PC-3 (cell line): Measurements from ENCODE around the gene SLC24A3. TPM values are rescaled to one million over a fixed set of nuclear protein-coding genes. Genes with fewer than 3 reads are reported as not detected.

Experiments used
- ATAC-seq: fragments of 200-7000 bp; cut with Tn5 transposase; 2 replicates; pipeline ENCODE4 v1.9.1; 2020; ENCODE audit warnings: mild to moderate bottlenecking, moderate library complexity
- BruUV-seq: library from RNA; stranded (reverse); fragments of 400-500 nt; replicated peaks from 2 replicates; lab custom pipeline; 2021; lab: Mats Ljungman, UMichigan
- CTCF ChIA-PET: fragments of 300-600 bp; sonication (Branson Sonifier 250); formaldehyde crosslinking; loops from one replicate; lab custom pipeline; 2022; ENCODE audit warnings: antibody characterized with exemption; lab: Charles Lee
- POLR2A ChIA-PET: fragments of 300-600 bp; sonication (Branson Sonifier 250); formaldehyde crosslinking; loops from one replicate; lab custom pipeline; 2022; ENCODE audit warnings: antibody characterized with exemption; ENCODE audit not compliant: unreplicated experiment; lab: Charles Lee
- DNase-seq: peaks from one replicate; pipeline ENCODE4 v3.0.0-alpha.2; 2015
- H2AFZ ChIP-seq: fragments of 300-600 bp; sonication (generic); 2 replicates; pipeline ENCODE4 v1.6.0; 2016; ENCODE audit warnings: antibody characterized with exemption, low read length
- H3F3A ChIP-seq: fragments of 300-600 bp; sonication (generic); one replicate; pipeline ENCODE4 v1.6.0; 2017; ENCODE audit warnings: antibody characterized with exemption, low read length, control low read depth, mild to moderate bottlenecking; ENCODE audit not compliant: unreplicated experiment
- H3K27ac ChIP-seq: fragments of 300-600 bp; sonication (generic); 2 replicates; pipeline ENCODE4 v1.5.1; 2016; ENCODE audit warnings: mild to moderate bottlenecking, low read length
- H3K27me3 ChIP-seq: fragments of 300-600 bp; sonication (generic); 2 replicates; pipeline ENCODE4 v1.6.1; 2016; ENCODE audit warnings: low read length, mixed read lengths
- H3K36me3 ChIP-seq: fragments of 300-600 bp; sonication (generic); 2 replicates; pipeline ENCODE4 v1.6.1; 2016; ENCODE audit warnings: low read depth, mixed run types, low read length, mixed read lengths
- H3K4me1 ChIP-seq: fragments of 300-600 bp; sonication (generic); 2 replicates; pipeline ENCODE4 v1.5.1; 2016; ENCODE audit warnings: low read length; ENCODE audit not compliant: insufficient read depth
- H3K4me2 ChIP-seq: fragments of 300-600 bp; sonication (generic); 2 replicates; pipeline ENCODE4 v1.6.0; 2016; ENCODE audit warnings: low read length
- H3K4me3 ChIP-seq: fragments of 300-600 bp; sonication (generic); 2 replicates; pipeline ENCODE4 v1.5.1; 2016; ENCODE audit warnings: mild to moderate bottlenecking, low read length, mixed read lengths
- H3K79me2 ChIP-seq: fragments of 300-600 bp; sonication (generic); 2 replicates; pipeline ENCODE4 v1.6.1; 2017; ENCODE audit warnings: low read length, mixed read lengths
- H3K9ac ChIP-seq: fragments of 300-600 bp; sonication (generic); 2 replicates; pipeline ENCODE4 v1.6.0; 2016; ENCODE audit warnings: mild to moderate bottlenecking, low read length
- H3K9me2 ChIP-seq: fragments of 300-600 bp; sonication (generic); replicated peaks from 2 replicates; pipeline ENCODE4 v1.6.1; 2016; ENCODE audit warnings: mixed run types, low read length, mixed read lengths
- H3K9me3 ChIP-seq: fragments of 300-600 bp; sonication (generic); 2 replicates; pipeline ENCODE4 v1.6.1; 2016; ENCODE audit warnings: low read length, mixed read lengths
- H4K20me1 ChIP-seq: fragments of 300-600 bp; sonication (generic); 2 replicates; pipeline ENCODE4 v1.6.1; 2016; ENCODE audit warnings: low read length, mixed read lengths
- CTCF ChIP-seq: fragments of 300-600 bp; sonication (generic); conservative IDR thresholded peaks from 2 replicates; pipeline ENCODE4 v1.5.1; 2017; ENCODE audit warnings: antibody characterized with exemption, low read depth, mild to moderate bottlenecking, low read length
- EZH2 ChIP-seq: fragments of 300-600 bp; sonication (generic); IDR thresholded peaks from one replicate; pipeline ENCODE4 v1.6.1; 2017; ENCODE audit warnings: antibody characterized with exemption, mild to moderate bottlenecking, low read length; ENCODE audit not compliant: unreplicated experiment
- EZH2phosphoT487 ChIP-seq: fragments of 300-600 bp; sonication (generic); IDR thresholded peaks from 2 replicates; pipeline ENCODE4 v1.6.1; 2018; ENCODE audit warnings: mild to moderate bottlenecking, antibody characterized with exemption, low read length, borderline replicate concordance
- intact Hi-C: fragments of 100-400 bp; cut with micrococcal nuclease; formaldehyde crosslinking; loops from 2 replicates; pipeline ENCODE4 v1.9.0; 2023
- total RNA-seq: library from RNA; depleted of rRNA; stranded (reverse); fragments of >200 nt; gene quantifications from 2 replicates; pipeline ENCODE4 v1.2.3, GENCODE V29; 2014

SLC24A3 gene
- total RNA-seq, 1 experiment from 2014 or later, result 0.11 TPM

GRCh38 chr20:19713822-19714578, 501.6 kb downstream of the SLC24A3 start:
- Histone ChIP-seq H3K9me3 (no peaks in the 10 kb centered on the region), H3K27ac (no peak overlapping the region), H3K4me1 (peaks cover 18% of the 10 kb centered on the region), H3K9me2 (no peaks in the 10 kb centered on the region), H3K4me3 (no peak overlapping the region), H4K20me1 (no peaks in the 10 kb centered on the region), H3K27me3 (no peaks in the 10 kb centered on the region), H3K4me2 (no peak overlapping the region), H2AFZ (no peak overlapping the region), H3K9ac (no peak overlapping the region), H3F3A (no peaks in the 10 kb centered on the region), H3K79me2 (no peaks in the 10 kb centered on the region), H3K36me3 (no peaks in the 10 kb centered on the region)
- POLR2A ChIA-PET, result interaction anchor here (0.6 to 0.7 kb wide), 3 partner anchors 59 to 1740 kb away, joined by 5 to 19 read pairs (median 13); no protein-coding TSS in a partner anchor
- DNase-seq (no peak), ATAC-seq (no peak)
- TF ChIP-seq EZH2 (no peak), EZH2phosphoT487 (no peak), CTCF (no peak)
- BruUV-seq, result no TSS peak
- intact Hi-C loops, result loop anchor here (2.0 to 5.0 kb wide), 3 partner anchors 13 to 63 kb away; partner anchors contain the start of gene RIN2
- CTCF ChIA-PET, result no interaction called here

- Histone ChIP-seq H3K9me2 (no peaks in the 10 kb centered on the region), H3K9me3 (no peaks in the 10 kb centered on the region), H3K4me2 (no peak overlapping the region), H3K79me2 (no peaks in the 10 kb centered on the region), H3K4me3 (no peak overlapping the region), H3K9ac (no peak overlapping the region), H3K4me1 (peaks cover 17% of the 10 kb centered on the region), H3K36me3 (no peaks in the 10 kb centered on the region), H3K27ac (no peak overlapping the region), H4K20me1 (no peaks in the 10 kb centered on the region), H3F3A (no peaks in the 10 kb centered on the region), H2AFZ (no peak overlapping the region), H3K27me3 (no peaks in the 10 kb centered on the region)
- BruUV-seq, result no TSS peak
- TF ChIP-seq EZH2phosphoT487 (no peak), CTCF (no peak), EZH2 (no peak)
- intact Hi-C loops, result loop anchor here (5.0 kb wide), 1 partner anchor 63 kb away; no protein-coding TSS in a partner anchor
- ATAC-seq, result no peak
- ChIA-PET POLR2A (interaction anchor here (0.7 kb wide), 1 partner anchor 1741 kb away, joined by 19 read pairs; no protein-coding TSS in a partner anchor), CTCF (no interaction called here)
- no peak for DNase-seq
These were observed 502.1 kb downstream of the SLC24A3 start for GRCh38 chr20:19714579-19714840.

GRCh38 chr20:19715986-19716385, 503.5 kb downstream of the SLC24A3 start:
- Histone ChIP-seq H3K79me2 (no peaks in the 10 kb centered on the region), H3K9me2 (no peaks in the 10 kb centered on the region), H3K4me1 (0 out of 2 replicates have a peak, but pooled peaks cover 5% of the 10 kb centered on the region), H2AFZ (no peak overlapping the region), H3K9ac (no peak overlapping the region), H3K4me2 (no peak overlapping the region), H3K27ac (no peak overlapping the region), H3K9me3 (no peaks in the 10 kb centered on the region), H3K4me3 (no peak overlapping the region), H3K36me3 (no peaks in the 10 kb centered on the region), H3F3A (no peaks in the 10 kb centered on the region), H4K20me1 (no peaks in the 10 kb centered on the region), H3K27me3 (no peaks in the 10 kb centered on the region)
- BruUV-seq, result no TSS peak
- ChIA-PET POLR2A (no interaction called here), CTCF (no interaction called here)
- TF ChIP-seq EZH2 (no peak), CTCF (no peak), EZH2phosphoT487 (no peak)
- ATAC-seq, result no peak
- intact Hi-C loops, result no loop called here
- DNase-seq, result no peak
